IPS-20b (cell line): ENCODE measurements around the gene GPR82.
"Not testable (repeated sequence)": the region's sequence is repeated elsewhere in the genome, so short reads cannot be mapped to it uniquely, and the experiment has no call there.

Experiments used
- H3K27ac ChIP-seq: one replicate; pipeline ENCODE4 v1.5.1; 2013; ENCODE audit warnings: low read length
- H3K27me3 ChIP-seq: 2 replicates; pipeline ENCODE4 v1.6.1; 2013; ENCODE audit warnings: mild to moderate bottlenecking, low read length, inconsistent platforms; ENCODE audit not compliant: insufficient read depth
- H3K36me3 ChIP-seq: 2 replicates; pipeline ENCODE4 v1.6.1; 2013; ENCODE audit warnings: low read depth, mild to moderate bottlenecking, inconsistent platforms, low read length, moderate library complexity; ENCODE audit not compliant: insufficient read depth
- H3K4me1 ChIP-seq: 2 replicates; pipeline ENCODE4 v1.6.1; 2013; ENCODE audit warnings: mild to moderate bottlenecking, control low read depth, inconsistent platforms, low read length, moderate library complexity; ENCODE audit not compliant: insufficient read depth
- H3K4me3 ChIP-seq: 2 replicates; pipeline ENCODE4 v1.5.1; 2013; ENCODE audit warnings: mild to moderate bottlenecking, low read length, inconsistent platforms
- H3K9ac ChIP-seq: 2 replicates; pipeline ENCODE4 v1.6.1; 2013; ENCODE audit warnings: low read depth, mild to moderate bottlenecking, inconsistent platforms, low read length, moderate library complexity
- H3K9me3 ChIP-seq: 2 replicates; pipeline ENCODE4 v1.6.1; 2013; ENCODE audit warnings: mild to moderate bottlenecking, low read depth, low read length, inconsistent platforms; ENCODE audit not compliant: insufficient read depth

The GPR82 gene

DNA sequence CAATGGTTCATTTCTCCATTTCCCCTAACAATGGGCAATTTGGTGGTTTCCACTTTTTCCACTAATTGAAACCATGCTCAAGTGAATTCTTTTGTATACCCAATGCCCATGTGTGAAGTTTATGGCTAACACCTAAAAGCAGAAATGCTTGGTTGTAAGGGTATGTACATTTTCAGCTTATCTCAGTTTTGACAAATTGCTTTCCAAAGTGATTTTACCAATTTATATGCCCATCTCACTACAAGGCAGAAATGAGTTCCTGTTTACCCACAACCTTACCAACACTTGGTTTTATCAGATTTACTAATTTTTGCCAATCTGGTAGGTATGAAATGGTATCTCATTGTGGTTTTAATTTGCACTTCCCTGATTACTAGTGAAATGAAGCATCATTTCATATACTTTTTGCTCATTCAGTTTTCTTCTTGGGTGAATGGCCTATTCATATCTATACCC is 20.4 kb upstream of the GPR82 start:
- no peak overlapping the region for H3K9ac ChIP-seq
- no peak overlapping the region for H3K27ac ChIP-seq
- H3K4me3 ChIP-seq = no peak overlapping the region
- H3K4me1 ChIP-seq = no peaks in the 10 kb centered on the region; the same call in 1 of the 2 replicates
- no peaks in the 10 kb centered on the region for H3K27me3 ChIP-seq
- H3K9me3 ChIP-seq = no peaks in the 10 kb centered on the region
- no peaks in the 10 kb centered on the region for H3K36me3 ChIP-seq

GRCh38 chrX:41705042-41705441 is 18.9 kb upstream of the GPR82 start:
- H3K4me1 ChIP-seq = no peaks in the 10 kb centered on the region; the same call in 1 of the 2 replicates
- H3K27ac ChIP-seq = no peak overlapping the region
- no peaks in the 10 kb centered on the region for H3K27me3 ChIP-seq
- H3K36me3 ChIP-seq = no peaks in the 10 kb centered on the region
- no peak overlapping the region for H3K9ac ChIP-seq
- H3K4me3 ChIP-seq = no peak overlapping the region
- H3K9me3 ChIP-seq = no peaks in the 10 kb centered on the region

- H3K4me1 ChIP-seq = peaks cover 5% of the 10 kb centered on the region; the same call in 1 of the 2 replicates
- H3K9ac ChIP-seq = no peak overlapping the region
- H3K27me3 ChIP-seq = no peaks in the 10 kb centered on the region
- H3K9me3 ChIP-seq = no peaks in the 10 kb centered on the region
- no peaks in the 10 kb centered on the region for H3K36me3 ChIP-seq
- H3K27ac ChIP-seq = no peak overlapping the region
- no peak overlapping the region for H3K4me3 ChIP-seq
These were observed 18.2 kb upstream of the GPR82 start for GRCh38 chrX:41705680-41706374.

GRCh38 chrX:41707218-41707617 is 16.8 kb upstream of the GPR82 start:
- Histone ChIP-seq H3K27ac (no peak overlapping the region), H3K4me1 (peaks cover 6% of the 10 kb centered on the region; the same call in 1 of the 2 replicates), H3K9me3 (no peaks in the 10 kb centered on the region), H3K36me3 (no peaks in the 10 kb centered on the region), H3K9ac (no peak overlapping the region), H3K4me3 (no peak overlapping the region), H3K27me3 (no peaks in the 10 kb centered on the region)

DNA sequence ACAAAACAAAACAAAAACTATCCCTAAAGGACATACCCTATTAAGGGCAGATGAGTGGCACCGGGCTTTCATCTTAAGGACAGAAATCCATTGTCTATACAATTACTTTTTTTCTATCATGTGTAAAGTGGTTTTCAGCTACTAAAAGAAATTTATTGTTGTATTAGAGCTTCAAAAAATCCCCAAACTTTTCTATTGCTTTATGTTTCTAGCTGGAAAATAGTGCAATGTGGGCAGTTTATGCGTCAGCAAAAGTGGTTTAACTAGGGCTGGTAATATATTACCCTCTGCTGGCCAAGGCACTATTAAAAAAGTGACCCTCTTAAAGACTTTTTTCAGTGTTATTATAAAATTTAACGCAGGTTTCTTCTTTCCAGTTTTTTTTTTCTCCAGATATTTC is 15.5 kb upstream of the GPR82 start:
- no peak overlapping the region for H3K9ac ChIP-seq
- H3K4me1 ChIP-seq = peaks cover 6% of the 10 kb centered on the region; the same call in 1 of the 2 replicates
- no peaks in the 10 kb centered on the region for H3K9me3 ChIP-seq
- no peak overlapping the region for H3K4me3 ChIP-seq
- no peak overlapping the region for H3K27ac ChIP-seq
- no peaks in the 10 kb centered on the region for H3K27me3 ChIP-seq
- H3K36me3 ChIP-seq = no peaks in the 10 kb centered on the region

- Histone ChIP-seq H3K36me3 (no peaks in the 10 kb centered on the region), H3K9me3 (no peaks in the 10 kb centered on the region), H3K27me3 (no peaks in the 10 kb centered on the region), H3K27ac (no peak overlapping the region), H3K9ac (no peak overlapping the region), H3K4me1 (peaks cover 6% of the 10 kb centered on the region; the same call in 1 of the 2 replicates), H3K4me3 (no peak overlapping the region)
These were observed 12.8 kb upstream of the GPR82 start for GRCh38 chrX:41711021-41711667.

DNA sequence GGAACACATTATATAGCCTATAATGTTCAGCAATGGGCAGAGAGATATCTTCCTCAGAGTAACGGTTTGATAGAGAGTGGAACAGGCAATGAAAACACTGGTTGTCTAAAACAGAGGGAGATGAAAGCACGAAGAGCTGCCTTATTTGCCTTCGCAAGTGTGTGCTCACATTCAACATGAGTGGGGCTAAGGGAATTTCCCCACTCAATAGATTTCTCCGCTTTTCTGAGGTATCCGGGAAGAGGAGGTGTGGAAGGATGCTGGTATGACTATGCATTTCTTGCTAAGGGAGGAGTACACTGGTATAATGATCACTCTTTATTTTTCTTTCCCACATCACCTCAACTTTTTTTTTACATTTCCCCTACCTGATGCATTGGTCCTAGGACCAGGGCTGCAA is 7.8 kb upstream of the GPR82 start:
- H3K9ac ChIP-seq = no peak overlapping the region
- H3K9me3 ChIP-seq = peaks cover 20% of the 10 kb centered on the region; the same call in 1 of the 2 replicates
- H3K4me3 ChIP-seq = no peak overlapping the region
- no peaks in the 10 kb centered on the region for H3K27me3 ChIP-seq
- no peak overlapping the region for H3K27ac ChIP-seq
- no peaks in the 10 kb centered on the region; the same call in none of the 2 replicates for H3K4me1 ChIP-seq
- H3K36me3 ChIP-seq = no peaks in the 10 kb centered on the region

- no peaks in the 10 kb centered on the region for H3K27me3 ChIP-seq
- no peak overlapping the region for H3K27ac ChIP-seq
- H3K9me3 ChIP-seq = peaks cover 20% of the 10 kb centered on the region; the same call in 1 of the 2 replicates
- no peaks in the 10 kb centered on the region for H3K36me3 ChIP-seq
- no peak overlapping the region for H3K9ac ChIP-seq
- no peaks in the 10 kb centered on the region; the same call in none of the 2 replicates for H3K4me1 ChIP-seq
- no peak overlapping the region for H3K4me3 ChIP-seq
These were observed 7.1 kb upstream of the GPR82 start for GRCh38 chrX:41716767-41717473.

- Histone ChIP-seq H3K27me3 (no peaks in the 10 kb centered on the region), H3K27ac (no peak overlapping the region)
These were observed 5.3 kb upstream of the GPR82 start for GRCh38 chrX:41718481-41719235.

GRCh38 chrX:41719610-41720009 is 4.4 kb upstream of the GPR82 start:
- H3K4me3 ChIP-seq, H3K4me1 ChIP-seq, H3K27ac ChIP-seq, H3K36me3 ChIP-seq, H3K27me3 ChIP-seq, H3K9ac ChIP-seq: not testable (repeated sequence)
- peaks cover 20% of the 10 kb centered on the region; the same call in 1 of the 2 replicates for H3K9me3 ChIP-seq

More at GRCh38 chrX:41718481-41719235, 5.3 kb upstream of the GPR82 start:
- Histone ChIP-seq H3K9me3 (peaks cover 20% of the 10 kb centered on the region; the same call in 1 of the 2 replicates), H3K4me3 (no peak overlapping the region), H3K4me1 (no peaks in the 10 kb centered on the region; the same call in none of the 2 replicates), H3K36me3 (no peaks in the 10 kb centered on the region), H3K9ac (peak overlapping the region; percentile 42)

GRCh38 chrX:41720125-41720779 is 3.7 kb upstream of the GPR82 start:
- no peak overlapping the region for H3K9ac ChIP-seq
- no peaks in the 10 kb centered on the region for H3K27me3 ChIP-seq
- H3K36me3 ChIP-seq = no peaks in the 10 kb centered on the region
- peaks cover 20% of the 10 kb centered on the region; the same call in 1 of the 2 replicates for H3K9me3 ChIP-seq
- no peaks in the 10 kb centered on the region; the same call in none of the 2 replicates for H3K4me1 ChIP-seq
- H3K4me3 ChIP-seq = no peak overlapping the region
- H3K27ac ChIP-seq = no peak overlapping the region
